LNCAP (cell line): ENCODE results near the gene CLSTN1.

ENCODE experiments used
- CTCF ChIP-seq: fragments of 450-650 bp; IDR thresholded peaks from 2 replicates; pipeline ENCODE4 v1.5.1; 2017; ENCODE audit warnings: mild to moderate bottlenecking

The CLSTN1 gene

GRCh38 chr1:9774712-9775679, 48.8 kb downstream of the CLSTN1 start:
- no peak for TF ChIP-seq CTCF

GRCh38 chr1:9770298-9770697, 53.5 kb downstream of the CLSTN1 start:
- TF ChIP-seq CTCF, result no peak

GRCh38 chr1:9768983-9769382, 54.8 kb downstream of the CLSTN1 start:
- TF ChIP-seq CTCF, result no peak

- no peak for TF ChIP-seq CTCF
Measured at GRCh38 chr1:9767964-9768668, 55.6 kb downstream of the CLSTN1 start.

- no peak for TF ChIP-seq CTCF
Measured at GRCh38 chr1:9766759-9767442, 56.9 kb downstream of the CLSTN1 start.

- no peak for TF ChIP-seq CTCF
Measured at GRCh38 chr1:9764550-9764949, 59.2 kb downstream of the CLSTN1 start.

GRCh38 chr1:9763914-9764313, 59.9 kb downstream of the CLSTN1 start:
- TF ChIP-seq CTCF, result no peak
